PC-3 (cell line): ENCODE measurements around the gene LSM5. TPM values are rescaled to one million over a fixed set of nuclear protein-coding genes. Genes with fewer than 3 reads are reported as not detected.

Experiments
- ATAC-seq: fragments of 200-7000 bp; cut with Tn5 transposase; 2 replicates; pipeline ENCODE4 v1.9.1; 2020; ENCODE audit warnings: mild to moderate bottlenecking, moderate library complexity
- BruUV-seq: library from RNA; stranded (reverse); fragments of 400-500 nt; replicated peaks from 2 replicates; lab custom pipeline; 2021; lab: Mats Ljungman, UMichigan
- CTCF ChIA-PET: fragments of 300-600 bp; sonication (Branson Sonifier 250); formaldehyde crosslinking; loops from one replicate; lab custom pipeline; 2022; ENCODE audit warnings: antibody characterized with exemption; lab: Charles Lee
- POLR2A ChIA-PET: fragments of 300-600 bp; sonication (Branson Sonifier 250); formaldehyde crosslinking; loops from one replicate; lab custom pipeline; 2022; ENCODE audit warnings: antibody characterized with exemption; ENCODE audit not compliant: unreplicated experiment; lab: Charles Lee
- DNase-seq: peaks from one replicate; pipeline ENCODE4 v3.0.0-alpha.2; 2015
- H2AFZ ChIP-seq: fragments of 300-600 bp; sonication (generic); 2 replicates; pipeline ENCODE4 v1.6.0; 2016; ENCODE audit warnings: antibody characterized with exemption, low read length
- H3F3A ChIP-seq: fragments of 300-600 bp; sonication (generic); one replicate; pipeline ENCODE4 v1.6.0; 2017; ENCODE audit warnings: antibody characterized with exemption, low read length, control low read depth, mild to moderate bottlenecking; ENCODE audit not compliant: unreplicated experiment
- H3K27ac ChIP-seq: fragments of 300-600 bp; sonication (generic); 2 replicates; pipeline ENCODE4 v1.5.1; 2016; ENCODE audit warnings: mild to moderate bottlenecking, low read length
- H3K27me3 ChIP-seq: fragments of 300-600 bp; sonication (generic); 2 replicates; pipeline ENCODE4 v1.6.1; 2016; ENCODE audit warnings: low read length, mixed read lengths
- H3K36me3 ChIP-seq: fragments of 300-600 bp; sonication (generic); 2 replicates; pipeline ENCODE4 v1.6.1; 2016; ENCODE audit warnings: low read depth, mixed run types, low read length, mixed read lengths
- H3K4me1 ChIP-seq: fragments of 300-600 bp; sonication (generic); 2 replicates; pipeline ENCODE4 v1.5.1; 2016; ENCODE audit warnings: low read length; ENCODE audit not compliant: insufficient read depth
- H3K4me2 ChIP-seq: fragments of 300-600 bp; sonication (generic); 2 replicates; pipeline ENCODE4 v1.6.0; 2016; ENCODE audit warnings: low read length
- H3K4me3 ChIP-seq: fragments of 300-600 bp; sonication (generic); 2 replicates; pipeline ENCODE4 v1.5.1; 2016; ENCODE audit warnings: mild to moderate bottlenecking, low read length, mixed read lengths
- H3K79me2 ChIP-seq: fragments of 300-600 bp; sonication (generic); 2 replicates; pipeline ENCODE4 v1.6.1; 2017; ENCODE audit warnings: low read length, mixed read lengths
- H3K9ac ChIP-seq: fragments of 300-600 bp; sonication (generic); 2 replicates; pipeline ENCODE4 v1.6.0; 2016; ENCODE audit warnings: mild to moderate bottlenecking, low read length
- H3K9me2 ChIP-seq: fragments of 300-600 bp; sonication (generic); replicated peaks from 2 replicates; pipeline ENCODE4 v1.6.1; 2016; ENCODE audit warnings: mixed run types, low read length, mixed read lengths
- H3K9me3 ChIP-seq: fragments of 300-600 bp; sonication (generic); 2 replicates; pipeline ENCODE4 v1.6.1; 2016; ENCODE audit warnings: low read length, mixed read lengths
- H4K20me1 ChIP-seq: fragments of 300-600 bp; sonication (generic); 2 replicates; pipeline ENCODE4 v1.6.1; 2016; ENCODE audit warnings: low read length, mixed read lengths
- CTCF ChIP-seq: fragments of 300-600 bp; sonication (generic); conservative IDR thresholded peaks from 2 replicates; pipeline ENCODE4 v1.5.1; 2017; ENCODE audit warnings: antibody characterized with exemption, low read depth, mild to moderate bottlenecking, low read length
- EZH2 ChIP-seq: fragments of 300-600 bp; sonication (generic); IDR thresholded peaks from one replicate; pipeline ENCODE4 v1.6.1; 2017; ENCODE audit warnings: antibody characterized with exemption, mild to moderate bottlenecking, low read length; ENCODE audit not compliant: unreplicated experiment
- EZH2phosphoT487 ChIP-seq: fragments of 300-600 bp; sonication (generic); IDR thresholded peaks from 2 replicates; pipeline ENCODE4 v1.6.1; 2018; ENCODE audit warnings: mild to moderate bottlenecking, antibody characterized with exemption, low read length, borderline replicate concordance
- intact Hi-C: fragments of 100-400 bp; cut with micrococcal nuclease; formaldehyde crosslinking; loops from 2 replicates; pipeline ENCODE4 v1.9.0; 2023
- total RNA-seq: library from RNA; depleted of rRNA; stranded (reverse); fragments of >200 nt; gene quantifications from 2 replicates; pipeline ENCODE4 v1.2.3, GENCODE V29; 2014

LSM5 gene
- total RNA-seq, 1 experiment from 2014 or later, result 24.8 TPM

- intact Hi-C loops, result no loop called here
- Histone ChIP-seq H3K36me3 (no peaks in the 10 kb centered on the region), H3F3A (no peaks in the 10 kb centered on the region), H3K4me3 (no peak overlapping the region), H3K79me2 (no peaks in the 10 kb centered on the region), H3K9ac (no peak overlapping the region), H3K27me3 (peaks cover 6% of the 10 kb centered on the region), H3K27ac (no peak overlapping the region), H3K9me2 (no peaks in the 10 kb centered on the region), H4K20me1 (no peaks in the 10 kb centered on the region), H3K9me3 (no peaks in the 10 kb centered on the region), H3K4me1 (peaks cover 10% of the 10 kb centered on the region), H2AFZ (no peak overlapping the region), H3K4me2 (peak overlapping the region; percentile 13; the same call in 1 of the 2 replicates)
- ATAC-seq, result peak; percentile 43
- ChIA-PET CTCF (interaction anchor here (1.0 kb wide), 1 partner anchor 273 kb away, joined by 3 read pairs; no protein-coding TSS in a partner anchor), POLR2A (no interaction called here)
- TF ChIP-seq EZH2phosphoT487 (no peak), CTCF (no peak), EZH2 (no peak)
- DNase-seq, result peak; percentile 58
- no TSS peak for BruUV-seq
Measured at GRCh38 chr7:32476816-32477648, 13.1 kb downstream of the LSM5 start.

GRCh38 chr7:32474008-32474407 lies 16.2 kb downstream of the LSM5 start:
- POLR2A ChIA-PET, result no interaction called here
- intact Hi-C loops, result no loop called here
- Histone ChIP-seq H3K4me3 (no peak overlapping the region), H2AFZ (no peak overlapping the region), H3K27ac (no peak overlapping the region), H3K9ac (no peak overlapping the region), H3K9me3 (no peaks in the 10 kb centered on the region), H3K36me3 (no peaks in the 10 kb centered on the region), H3F3A (no peaks in the 10 kb centered on the region), H3K4me2 (no peak overlapping the region), H3K4me1 (peaks cover 10% of the 10 kb centered on the region), H3K79me2 (no peaks in the 10 kb centered on the region), H3K9me2 (no peaks in the 10 kb centered on the region), H3K27me3 (peaks cover 6% of the 10 kb centered on the region), H4K20me1 (no peaks in the 10 kb centered on the region)
- CTCF ChIA-PET, result no interaction called here
- TF ChIP-seq EZH2 (no peak), EZH2phosphoT487 (no peak), CTCF (no peak)
- DNase-seq (no peak), ATAC-seq (no peak)
- no TSS peak for BruUV-seq

GRCh38 chr7:32472015-32472414 lies 18.2 kb downstream of the LSM5 start:
- no peak overlapping the region for H3K4me3 ChIP-seq
- intact Hi-C loops, result no loop called here
- ChIA-PET POLR2A (no interaction called here), CTCF (no interaction called here)
- no peaks in the 10 kb centered on the region for H3F3A ChIP-seq
- BruUV-seq, result no TSS peak
- DNase-seq (no peak), ATAC-seq (no peak)
- H3K27ac ChIP-seq, result no peak overlapping the region
- no peak overlapping the region for H3K4me2 ChIP-seq
- no peaks in the 10 kb centered on the region for H3K9me2 ChIP-seq
- H3K9me3 ChIP-seq, result no peaks in the 10 kb centered on the region
- H3K9ac ChIP-seq, result no peak overlapping the region
- H2AFZ ChIP-seq, result no peak overlapping the region
- TF ChIP-seq CTCF (no peak), EZH2phosphoT487 (no peak), EZH2 (no peak)
- peaks cover 3% of the 10 kb centered on the region for H3K4me1 ChIP-seq
- H3K79me2 ChIP-seq, result no peaks in the 10 kb centered on the region
- no peaks in the 10 kb centered on the region for H4K20me1 ChIP-seq
- no peaks in the 10 kb centered on the region for H3K36me3 ChIP-seq
- H3K27me3 ChIP-seq, result peaks cover 6% of the 10 kb centered on the region
